ENCODE measurements around the gene CCNI2.

DNA sequence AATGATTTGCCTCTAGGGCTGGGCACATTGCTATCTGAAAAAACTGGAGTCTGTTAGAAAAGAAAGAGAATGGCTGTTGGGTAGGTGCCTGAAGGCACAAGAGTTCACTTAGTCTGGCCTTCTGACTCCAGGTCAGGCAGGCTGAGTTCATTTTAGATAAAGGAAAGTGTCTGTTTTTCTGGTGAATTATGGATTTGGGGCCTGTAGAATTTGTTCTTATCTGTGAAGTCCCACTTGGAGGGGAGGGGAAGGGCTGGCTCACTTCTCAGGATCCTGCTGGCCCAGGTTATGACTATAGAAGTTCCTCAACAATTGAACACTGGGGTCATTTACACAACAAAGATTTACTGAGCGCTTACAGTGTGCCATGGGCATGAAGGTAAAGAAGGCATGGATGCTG, 41.3 kb downstream of the CCNI2 start:
- TF ChIP-seq, protein P1, sequence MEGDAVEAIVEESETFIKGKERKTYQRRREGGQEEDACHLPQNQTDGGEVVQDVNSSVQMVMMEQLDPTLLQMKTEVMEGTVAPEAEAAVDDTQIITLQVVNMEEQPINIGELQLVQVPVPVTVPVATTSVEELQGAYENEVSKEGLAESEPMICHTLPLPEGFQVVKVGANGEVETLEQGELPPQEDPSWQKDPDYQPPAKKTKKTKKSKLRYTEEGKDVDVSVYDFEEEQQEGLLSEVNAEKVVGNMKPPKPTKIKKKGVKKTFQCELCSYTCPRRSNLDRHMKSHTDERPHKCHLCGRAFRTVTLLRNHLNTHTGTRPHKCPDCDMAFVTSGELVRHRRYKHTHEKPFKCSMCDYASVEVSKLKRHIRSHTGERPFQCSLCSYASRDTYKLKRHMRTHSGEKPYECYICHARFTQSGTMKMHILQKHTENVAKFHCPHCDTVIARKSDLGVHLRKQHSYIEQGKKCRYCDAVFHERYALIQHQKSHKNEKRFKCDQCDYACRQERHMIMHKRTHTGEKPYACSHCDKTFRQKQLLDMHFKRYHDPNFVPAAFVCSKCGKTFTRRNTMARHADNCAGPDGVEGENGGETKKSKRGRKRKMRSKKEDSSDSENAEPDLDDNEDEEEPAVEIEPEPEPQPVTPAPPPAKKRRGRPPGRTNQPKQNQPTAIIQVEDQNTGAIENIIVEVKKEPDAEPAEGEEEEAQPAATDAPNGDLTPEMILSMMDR (conservative IDR thresholded peaks at IDR 0.05; ENCODE audit: low read length), result no peak
- TF ChIP-seq EZH2phosphoT487 (IDR thresholded peaks at IDR 0.05; ENCODE audit: borderline replicate concordance), result no peak
